Vagina (tissue), 2 donors: ENCODE results near the gene FLVCR1.

Experiments
- POLR2A ChIP-seq, 2 donors: fragments of 450-650 bp; IDR thresholded peaks; one replicate each; pipeline ENCODE4 v1.6.1; 2017; ENCODE audit warnings: antibody characterized with exemption in 2 of 2, mild to moderate bottlenecking in 2 of 2, moderate library complexity in 2 of 2
- POLR2AphosphoS5 ChIP-seq, 2 donors: sonication (generic); formaldehyde crosslinking; IDR thresholded peaks; one replicate each; pipeline ENCODE4 v1.9.0; 2017; ENCODE audit warnings: antibody characterized with exemption in 2 of 2, mild to moderate bottlenecking in 2 of 2, low read depth in 1 of 2; ENCODE audit not compliant: insufficient read depth in 1 of 2
- TF ChIP-seq, protein P1 (sequence below), 3 experiments: fragments of 450-650 bp in 2 of 3; fragments of 200-600 bp in 1 of 3; sonication (generic) in 1 of 3; IDR thresholded peaks; one replicate each; pipeline ENCODE4 v1.5.1; 2017 to 2019; ENCODE audit warnings: antibody characterized with exemption in 3 of 3, mild to moderate bottlenecking in 2 of 3, moderate library complexity in 2 of 3

GRCh38 chr1:212903664-212904063 lies 45.6 kb downstream of the FLVCR1 start:
- TF ChIP-seq POLR2AphosphoS5 (IDR thresholded peaks at IDR 0.05; ENCODE audit: insufficient read depth in 1 of 2, low read depth in 1 of 2) (no peak), POLR2A (IDR thresholded peaks at IDR 0.05) (no peak)
- TF ChIP-seq, protein P1, sequence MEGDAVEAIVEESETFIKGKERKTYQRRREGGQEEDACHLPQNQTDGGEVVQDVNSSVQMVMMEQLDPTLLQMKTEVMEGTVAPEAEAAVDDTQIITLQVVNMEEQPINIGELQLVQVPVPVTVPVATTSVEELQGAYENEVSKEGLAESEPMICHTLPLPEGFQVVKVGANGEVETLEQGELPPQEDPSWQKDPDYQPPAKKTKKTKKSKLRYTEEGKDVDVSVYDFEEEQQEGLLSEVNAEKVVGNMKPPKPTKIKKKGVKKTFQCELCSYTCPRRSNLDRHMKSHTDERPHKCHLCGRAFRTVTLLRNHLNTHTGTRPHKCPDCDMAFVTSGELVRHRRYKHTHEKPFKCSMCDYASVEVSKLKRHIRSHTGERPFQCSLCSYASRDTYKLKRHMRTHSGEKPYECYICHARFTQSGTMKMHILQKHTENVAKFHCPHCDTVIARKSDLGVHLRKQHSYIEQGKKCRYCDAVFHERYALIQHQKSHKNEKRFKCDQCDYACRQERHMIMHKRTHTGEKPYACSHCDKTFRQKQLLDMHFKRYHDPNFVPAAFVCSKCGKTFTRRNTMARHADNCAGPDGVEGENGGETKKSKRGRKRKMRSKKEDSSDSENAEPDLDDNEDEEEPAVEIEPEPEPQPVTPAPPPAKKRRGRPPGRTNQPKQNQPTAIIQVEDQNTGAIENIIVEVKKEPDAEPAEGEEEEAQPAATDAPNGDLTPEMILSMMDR (IDR thresholded peaks at IDR 0.05), result no peak
